ENCODE measurements around the gene ACD.
A peak's percentile ranks its signal among the peaks of the same experiment; 100 is the strongest.

ACD gene

GRCh38 chr16:67661886-67662652 lies 2.0 kb upstream of the ACD start:
- no peak for DNase-seq (ENCODE audit: low spot score)

- DNase-seq (ENCODE audit: low spot score): peak; percentile 64
Observed at GRCh38 chr16:67661101-67661761, 1.2 kb upstream of the ACD start.

- peak; percentile 100 for DNase-seq (ENCODE audit: low spot score)
Observed at GRCh38 chr16:67660564-67661028, 536 bp upstream of the ACD start, which contains the start of gene PARD6A. Gene PARD6A (plus strand): TSS chr16:67660960. CDS start chr16:67661039, 79 bp downstream.

DNA sequence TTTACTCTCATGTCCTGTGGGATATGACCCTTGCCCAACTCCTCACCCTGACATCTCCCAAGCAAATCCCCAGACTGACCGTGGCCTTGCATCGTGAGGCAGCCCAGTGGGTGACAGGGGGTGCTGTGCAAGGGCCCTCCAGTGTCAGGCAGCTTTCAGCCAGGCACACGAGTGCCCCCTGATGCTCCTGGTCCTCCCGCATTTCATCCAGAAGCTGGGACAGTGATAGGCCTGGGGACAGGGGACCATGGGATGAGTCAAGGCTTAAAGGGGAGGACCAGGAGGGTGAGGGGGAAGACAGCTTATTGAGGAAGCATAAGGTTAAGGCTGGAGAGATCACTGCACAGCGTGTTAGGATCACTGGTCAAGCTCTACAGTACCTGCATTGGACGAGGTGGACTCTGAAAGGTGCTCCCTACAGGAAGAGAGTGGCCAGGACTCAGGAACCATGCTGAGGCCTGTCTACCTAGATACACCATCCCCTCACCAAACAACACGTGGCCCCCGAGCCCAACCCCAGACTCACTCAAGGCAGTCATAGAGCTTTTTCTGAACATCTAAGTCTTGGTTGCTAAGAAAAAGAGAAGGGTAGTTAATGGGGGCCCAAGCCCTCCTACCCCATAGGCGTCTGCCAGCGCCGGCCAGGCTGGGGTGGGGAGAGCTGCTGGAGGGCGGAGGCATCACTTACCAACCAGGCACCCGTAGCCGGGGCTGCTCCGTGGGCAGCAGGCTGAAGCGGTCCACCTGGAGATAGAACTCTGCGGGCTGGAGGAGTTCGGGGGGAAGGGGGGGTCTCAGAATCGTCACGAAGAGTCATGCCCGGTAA lies 998 bp downstream of the ACD start:
- DNase-seq (ENCODE audit: low spot score): no peak

- no peak for DNase-seq (ENCODE audit: low spot score)
Observed at GRCh38 chr16:67657751-67658518, 2.1 kb downstream of the ACD start.

DNA sequence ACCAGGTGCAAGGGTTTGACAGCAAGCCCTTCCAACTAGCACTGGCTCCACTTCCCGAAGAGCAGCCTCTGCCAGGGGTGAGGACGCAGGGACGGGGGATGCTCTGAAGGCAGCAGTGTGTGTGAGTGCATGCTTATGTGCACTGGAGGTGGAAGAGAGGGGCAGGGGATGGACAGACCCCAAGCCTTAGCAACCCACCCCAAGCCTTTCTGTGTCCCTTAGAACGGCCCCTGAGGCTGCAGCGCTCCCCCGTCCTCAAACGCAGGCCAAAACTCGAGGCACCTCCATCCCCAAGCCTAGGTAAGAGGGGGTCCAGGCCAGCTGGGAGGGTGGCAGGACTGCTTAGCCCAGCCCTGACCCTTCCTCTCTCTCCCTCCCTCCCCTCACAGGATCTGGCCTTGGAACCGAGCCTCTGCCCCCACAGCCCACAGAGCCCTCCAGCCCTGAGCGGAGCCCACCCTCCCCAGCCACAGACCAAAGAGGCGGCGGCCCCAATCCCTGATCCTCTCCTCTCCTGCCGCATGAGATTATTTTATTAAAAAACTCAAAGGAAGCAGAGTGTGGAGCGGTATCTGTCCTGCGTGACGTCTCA lies 2.9 kb downstream of the ACD start:
- DNase-seq (ENCODE audit: low spot score): no peak

DNA sequence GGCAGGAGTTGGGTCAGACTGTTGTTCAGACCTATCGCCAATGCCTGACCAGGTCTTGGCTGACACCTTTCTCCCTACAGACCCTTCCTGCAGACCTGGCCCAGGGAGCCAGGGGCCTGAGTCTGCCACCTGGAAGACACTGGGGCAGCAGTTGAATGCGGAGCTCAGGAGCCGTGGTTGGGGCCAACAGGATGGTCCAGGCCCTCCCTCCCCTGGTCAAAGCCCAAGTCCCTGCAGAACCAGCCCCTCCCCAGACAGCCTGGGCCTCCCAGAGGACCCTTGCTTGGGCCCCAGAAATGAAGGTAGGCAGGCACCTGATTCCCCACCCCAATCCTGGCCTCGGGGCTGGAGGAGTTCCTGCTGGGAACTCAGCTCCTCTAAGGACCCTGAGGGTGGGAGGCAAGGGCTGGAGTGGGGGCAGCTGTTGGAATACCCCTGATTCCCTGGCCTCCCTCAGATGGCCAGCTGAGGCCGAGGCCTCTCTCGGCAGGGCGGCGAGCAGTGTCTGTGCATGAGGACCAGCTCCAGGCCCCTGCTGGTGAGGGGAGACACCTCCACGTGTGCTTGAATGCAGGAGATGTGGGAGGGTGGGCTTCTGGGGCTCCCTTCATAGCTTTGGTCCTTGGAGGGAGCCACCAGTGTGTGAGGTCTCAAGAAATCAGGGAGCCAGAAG lies 3.6 kb downstream of the ACD start:
- DNase-seq (ENCODE audit: low spot score): no peak

DNA sequence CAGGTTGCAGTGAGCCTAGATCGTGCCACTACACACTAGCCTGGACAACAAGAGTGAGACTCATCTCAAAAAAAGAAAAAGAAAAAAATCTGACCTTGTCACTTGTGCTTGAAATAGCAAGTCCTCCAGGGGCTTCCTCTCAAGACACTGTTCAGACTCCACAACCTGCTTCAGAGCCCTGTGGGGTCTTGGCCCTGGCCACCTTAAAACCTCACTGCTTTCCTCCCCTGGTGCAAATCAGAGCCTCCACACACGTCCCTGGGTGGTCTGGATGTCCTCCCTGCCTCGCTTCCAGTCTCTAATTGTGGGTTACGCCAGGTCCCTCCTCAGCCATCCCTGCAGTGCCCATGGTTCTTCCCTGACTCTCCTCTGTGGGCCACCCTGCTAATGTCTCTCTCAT lies 4.7 kb downstream of the ACD start:
- no peak for DNase-seq (ENCODE audit: low spot score)

- no peak for DNase-seq (ENCODE audit: low spot score)
Observed at GRCh38 chr16:67654403-67654911, 5.6 kb downstream of the ACD start.

DNA sequence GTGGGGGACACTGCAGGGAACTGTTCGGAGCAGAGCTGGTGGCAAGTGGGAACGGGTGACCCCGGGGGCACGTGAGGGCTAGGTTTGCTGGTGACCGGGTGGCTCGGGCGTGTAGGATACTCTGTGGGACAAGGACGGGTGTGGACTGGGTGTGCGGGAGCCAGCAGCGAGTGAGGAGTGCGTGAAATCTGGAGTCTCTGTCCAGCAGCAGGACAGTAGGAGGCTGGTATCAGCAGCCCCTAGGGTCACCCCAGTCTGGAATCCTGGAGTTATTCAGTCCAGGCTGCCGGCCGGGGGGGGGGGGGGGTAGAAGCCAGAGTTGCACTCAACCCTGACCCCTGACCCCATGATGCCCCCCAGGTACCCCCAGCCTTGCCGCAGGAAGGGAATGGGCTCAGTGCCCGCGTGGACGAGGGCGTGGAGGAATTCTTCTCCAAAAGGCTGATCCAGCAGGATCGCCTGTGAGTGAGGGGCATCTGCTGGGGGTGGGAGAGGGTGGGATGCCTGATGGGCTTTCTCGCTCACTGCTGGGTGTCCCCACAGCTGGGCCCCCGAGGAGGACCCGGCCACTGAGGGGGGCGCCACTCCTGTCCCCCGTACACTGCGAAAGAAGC lies 6.2 kb downstream of the ACD start:
- peak; percentile 61 for DNase-seq (ENCODE audit: low spot score)

DNA sequence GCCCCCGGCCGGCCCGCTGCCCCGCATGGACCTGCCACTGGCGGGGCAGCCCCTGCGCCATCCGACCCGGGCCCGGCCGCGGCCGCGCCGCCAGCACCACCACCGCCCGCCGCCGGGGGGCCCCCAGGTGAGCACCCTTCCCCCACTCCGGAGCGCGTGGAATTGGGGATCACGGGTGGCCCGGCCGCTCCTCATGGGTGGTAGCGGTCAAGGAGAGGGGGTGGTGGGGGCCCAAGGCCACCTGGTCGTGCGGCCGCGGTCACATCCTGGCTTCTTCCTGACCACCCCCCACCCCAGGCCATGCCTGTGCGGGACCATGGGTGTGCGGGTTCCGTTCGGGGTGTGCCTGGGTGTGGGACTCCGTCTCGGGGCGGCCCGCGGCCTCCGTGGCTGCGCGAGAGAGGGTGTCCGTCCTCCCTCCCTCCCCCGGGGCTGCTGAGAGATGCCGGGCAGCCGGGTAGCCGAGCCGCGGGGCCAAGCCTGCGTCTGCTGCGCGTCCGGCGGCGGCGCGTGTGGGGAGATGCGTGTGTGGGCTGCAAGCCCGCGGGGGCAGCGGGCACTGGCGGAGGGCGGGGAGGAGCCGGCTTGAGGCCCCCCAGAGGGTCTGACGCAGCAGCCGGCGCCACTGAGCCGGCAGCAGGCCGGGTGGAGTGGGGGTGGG lies 6.8 kb downstream of the ACD start:
- DNase-seq (ENCODE audit: low spot score): peak; percentile 66

DNA sequence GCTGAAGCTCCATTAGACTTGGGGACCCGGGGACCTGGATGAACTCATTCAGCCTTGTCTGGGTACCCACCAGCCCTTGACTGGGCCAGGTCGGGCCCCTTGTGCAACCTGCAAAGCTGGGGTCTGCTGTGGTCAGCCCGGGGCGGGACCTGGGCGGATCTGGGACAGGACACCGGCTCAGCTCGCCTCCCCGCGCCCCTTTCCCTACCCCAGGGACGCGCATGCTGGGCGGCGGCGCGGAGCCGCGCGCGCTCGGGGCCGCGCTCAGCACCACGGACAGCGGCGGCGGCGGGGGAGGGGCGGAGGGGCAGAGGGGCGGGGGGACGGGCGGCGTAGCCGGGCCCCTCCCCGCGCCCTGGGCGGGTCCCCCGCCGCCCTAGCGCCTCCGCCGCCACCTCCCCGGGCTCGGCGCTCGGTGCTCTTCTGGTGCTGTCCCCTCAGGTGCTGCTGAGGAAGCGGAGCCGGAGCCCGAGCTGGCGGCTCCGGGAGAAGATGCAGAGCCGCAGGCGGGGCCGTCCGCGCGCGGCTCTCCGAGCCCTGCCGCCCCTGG lies 7.4 kb downstream of the ACD start:
- DNase-seq (ENCODE audit: low spot score): peak; percentile 59

DNA sequence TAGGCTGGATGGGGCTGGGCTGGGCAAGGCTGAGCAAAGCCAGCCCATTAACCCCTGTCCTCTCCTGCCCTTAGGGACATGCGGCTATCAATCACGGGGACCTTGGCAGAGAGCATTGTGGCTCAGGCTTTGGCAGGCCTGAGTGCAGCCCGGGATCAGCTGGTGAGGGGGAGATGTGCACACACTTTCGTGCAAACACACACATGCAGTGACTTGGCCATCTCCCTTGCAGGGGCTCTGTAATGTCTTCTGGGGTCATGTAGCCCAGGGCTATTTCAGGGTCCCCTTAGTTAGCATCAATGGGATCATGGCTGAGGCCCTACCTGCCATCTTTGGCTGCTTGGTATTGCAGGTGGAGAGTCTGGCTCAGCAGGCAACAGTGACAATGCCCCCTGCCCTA lies 8.2 kb downstream of the ACD start:
- no peak for DNase-seq (ENCODE audit: low spot score)

DNA sequence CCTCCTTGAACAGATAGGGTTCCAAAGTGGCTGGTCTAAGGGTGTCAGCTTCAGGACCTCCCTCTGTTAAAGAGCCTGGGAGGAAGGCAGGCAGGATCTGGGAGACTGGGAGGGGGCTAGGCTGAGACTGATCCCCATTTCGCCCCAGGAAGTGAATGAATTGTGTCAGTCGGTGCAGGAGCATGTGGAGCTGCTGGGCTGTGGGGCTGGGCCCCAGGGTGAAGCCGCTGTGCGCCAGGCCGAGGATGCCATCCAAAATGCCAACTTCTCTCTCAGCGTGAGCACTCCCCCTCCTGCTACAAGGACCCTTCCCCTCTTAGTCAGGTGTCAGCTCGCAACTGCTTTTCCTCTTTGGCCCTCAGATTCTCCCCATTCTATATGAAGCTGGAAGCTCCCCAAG lies 9.0 kb downstream of the ACD start:
- no peak for DNase-seq (ENCODE audit: low spot score)

GRCh38 chr16:67650023-67650422 lies 10.0 kb downstream of the ACD start:
- no peak for DNase-seq (ENCODE audit: low spot score)

GRCh38 chr16:67649494-67649931 lies 10.5 kb downstream of the ACD start:
- peak; percentile 62 for DNase-seq (ENCODE audit: low spot score)

GRCh38 chr16:67648764-67649407 lies 11.2 kb downstream of the ACD start:
- DNase-seq (ENCODE audit: low spot score): no peak

DNA sequence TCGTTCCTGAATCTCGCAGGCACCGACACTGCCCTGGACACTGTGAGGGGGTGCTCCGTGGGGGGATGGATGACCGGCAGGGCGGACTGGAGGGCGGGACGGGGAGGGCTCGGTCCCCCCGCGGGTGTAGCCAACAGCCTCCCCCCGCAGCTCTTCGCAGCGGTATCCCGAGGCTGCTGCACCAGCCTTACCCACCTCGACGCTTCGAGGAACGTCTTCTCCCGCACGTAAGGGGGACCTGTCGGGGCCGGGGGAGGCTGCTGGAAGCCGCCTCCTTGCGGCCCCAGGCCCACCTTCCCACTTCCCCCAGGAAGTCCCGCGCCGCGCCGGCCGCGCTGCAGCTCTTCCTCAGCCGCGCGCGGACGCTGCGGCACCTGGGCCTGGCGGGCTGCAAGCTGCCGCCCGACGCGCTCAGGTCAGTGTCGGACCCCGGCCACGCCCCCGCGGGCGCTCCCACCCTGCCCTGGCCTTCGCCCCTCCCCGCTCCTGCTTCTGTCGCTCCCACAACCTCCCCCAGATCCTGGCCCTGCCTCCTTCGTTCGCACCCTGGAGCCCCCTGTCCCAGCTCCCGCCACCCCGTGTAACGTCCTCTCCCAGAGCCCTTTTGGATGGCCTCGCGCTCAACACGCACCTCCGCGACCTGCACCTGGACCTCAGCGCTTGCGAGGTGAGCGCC lies 11.8 kb downstream of the ACD start:
- DNase-seq (ENCODE audit: low spot score): no peak
